Measurements from ENCODE around the gene ARID5B.
"Not testable (repeated sequence)": the region's sequence is repeated elsewhere in the genome, so short reads cannot be mapped to it uniquely, and the experiment has no call there.

Gene ARID5B

GRCh38 chr10:62016623-62017490, 115.4 kb downstream of the ARID5B start:
- DNase-seq (ENCODE audit: low read depth) = no peak

DNA sequence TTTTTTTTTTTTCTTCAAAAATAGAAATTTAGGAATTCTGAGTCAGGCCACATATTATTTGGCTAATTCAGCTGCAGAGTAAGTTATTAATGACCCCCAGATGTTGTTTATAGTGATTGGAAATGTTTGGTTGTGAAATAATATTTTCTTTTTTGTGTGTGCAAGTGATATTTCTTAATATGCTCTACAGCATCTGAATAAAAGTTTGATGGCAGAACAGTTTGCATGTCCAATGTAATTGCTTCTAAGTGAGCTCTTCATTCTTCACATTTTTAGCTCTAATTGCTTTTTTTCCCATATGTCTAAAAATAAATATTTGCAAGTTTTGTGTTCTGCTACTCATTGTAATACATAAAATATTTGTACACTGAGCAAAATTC, 116.0 kb downstream of the ARID5B start:
- DNase-seq (ENCODE audit: low read depth) = no peak

DNA sequence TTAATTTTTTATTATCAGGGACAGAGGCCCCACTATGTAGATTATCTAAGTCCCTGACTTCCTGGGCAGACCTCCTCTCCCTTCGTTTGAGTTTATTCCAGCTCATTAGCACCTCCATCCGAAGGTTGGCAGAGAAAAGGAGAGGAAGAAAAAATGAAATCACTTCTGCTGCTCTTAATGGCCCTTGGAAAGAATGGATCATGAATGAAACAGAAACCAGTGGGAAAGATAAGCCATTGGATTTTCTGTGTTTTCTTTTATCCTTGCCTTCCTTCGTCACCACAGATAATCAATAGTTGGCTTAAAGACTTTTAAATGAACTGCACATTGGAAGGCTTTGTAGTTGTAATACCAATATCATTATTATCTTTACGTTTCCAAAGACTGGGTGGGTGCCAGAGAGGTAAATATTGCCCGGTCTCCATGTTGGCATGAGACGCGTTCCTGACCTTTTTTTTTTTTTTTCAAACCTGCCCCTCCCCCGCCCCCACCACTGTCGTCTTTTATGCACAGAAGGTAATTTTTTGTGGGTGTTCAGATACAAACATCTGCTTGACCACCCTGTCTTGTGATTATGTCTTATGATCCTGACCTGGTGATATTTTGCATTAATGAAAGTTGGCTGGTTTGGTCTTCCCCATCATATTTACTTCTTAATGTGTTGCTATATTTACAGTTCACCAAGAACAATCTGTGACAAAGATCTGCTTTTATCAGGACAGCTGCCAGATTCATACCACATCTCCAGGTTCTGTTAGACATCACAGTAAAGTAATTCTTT, 116.8 kb downstream of the ARID5B start:
- no peak for DNase-seq (ENCODE audit: low read depth)

GRCh38 chr10:62019013-62019684, 117.7 kb downstream of the ARID5B start:
- no peak for DNase-seq (ENCODE audit: low read depth)

- no peak for DNase-seq (ENCODE audit: low read depth)
Observed at GRCh38 chr10:62019685-62020359, 118.3 kb downstream of the ARID5B start.

DNA sequence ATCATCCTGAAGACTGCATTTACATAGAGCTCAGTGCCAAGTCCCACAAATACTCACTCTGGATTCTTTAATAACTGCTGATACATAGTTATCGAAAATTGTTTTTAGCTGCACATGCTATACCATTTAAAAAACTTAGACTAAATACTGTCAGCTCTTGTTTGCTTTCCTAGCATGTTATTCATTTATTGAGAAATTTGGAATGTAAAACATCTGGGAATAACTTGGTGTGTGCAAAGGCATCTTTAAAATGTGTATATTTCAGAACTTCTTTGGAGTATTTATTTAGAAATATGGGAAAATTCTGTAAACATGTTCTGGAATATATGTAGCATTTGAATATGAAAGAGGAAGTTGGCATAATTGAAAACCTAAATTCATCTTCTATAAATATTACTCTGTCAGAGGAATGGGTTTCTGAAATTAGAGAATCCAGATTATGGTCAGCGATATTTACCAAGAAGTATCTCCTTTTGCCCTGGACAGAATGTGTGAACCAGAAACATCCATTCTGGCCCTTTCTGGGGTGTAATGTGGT, 119.7 kb downstream of the ARID5B start:
- DNase-seq (ENCODE audit: low read depth) = no peak

GRCh38 chr10:62021978-62022802, 120.7 kb downstream of the ARID5B start:
- DNase-seq (ENCODE audit: low read depth) = no peak

DNA sequence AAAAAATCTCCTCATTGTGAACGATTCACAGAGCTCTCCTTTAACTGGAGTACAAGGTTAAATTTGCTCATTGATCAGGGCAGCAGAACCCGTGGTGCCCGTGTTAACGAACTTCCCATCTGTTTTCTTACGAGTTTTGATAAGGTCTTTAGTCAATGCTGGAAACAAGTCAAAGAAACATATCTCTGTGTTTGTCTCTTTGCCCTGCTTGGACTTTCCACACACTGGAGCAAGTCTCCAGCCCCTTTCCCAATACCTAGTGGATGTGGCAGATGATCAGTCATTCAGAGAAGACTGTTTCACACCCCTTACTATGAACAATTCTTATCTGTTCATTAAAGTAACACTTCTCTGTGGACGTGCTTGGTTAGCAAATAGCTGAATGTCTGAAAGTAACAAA, 121.3 kb downstream of the ARID5B start:
- no peak for DNase-seq (ENCODE audit: low read depth)

- no peak for DNase-seq (ENCODE audit: low read depth)
Observed at GRCh38 chr10:62023329-62023728, 121.8 kb downstream of the ARID5B start.

DNA sequence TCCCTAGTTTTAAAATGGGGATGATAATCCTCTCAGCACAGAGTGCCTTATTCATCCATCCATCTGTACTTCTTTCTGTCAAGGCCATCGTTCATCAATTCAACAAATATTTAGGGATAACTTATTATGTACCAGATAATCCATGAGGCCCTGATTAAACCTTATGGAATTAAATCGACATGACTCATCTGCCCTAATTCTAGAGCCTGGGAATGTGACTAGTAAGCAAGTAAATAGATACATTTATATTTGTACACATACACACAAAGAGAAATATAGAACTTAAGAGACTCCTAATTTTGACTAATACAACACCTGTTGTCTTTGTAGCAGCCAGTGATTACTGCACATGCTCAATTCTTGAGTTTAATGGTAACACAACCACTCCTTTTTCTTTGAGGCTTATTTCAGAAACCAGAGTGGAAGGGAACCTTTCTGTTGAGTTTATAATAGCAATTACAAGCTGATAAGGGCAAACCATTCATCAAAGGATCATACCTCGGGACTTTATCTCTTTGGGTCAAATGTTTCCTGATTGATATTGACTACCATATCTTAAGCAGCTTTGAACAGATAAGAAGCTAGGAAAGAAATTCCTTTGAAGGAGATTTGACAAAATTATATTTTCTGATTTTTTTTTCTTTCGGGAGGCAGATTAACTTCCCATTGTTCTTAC, 122.7 kb downstream of the ARID5B start:
- no peak for DNase-seq (ENCODE audit: low read depth)

DNA sequence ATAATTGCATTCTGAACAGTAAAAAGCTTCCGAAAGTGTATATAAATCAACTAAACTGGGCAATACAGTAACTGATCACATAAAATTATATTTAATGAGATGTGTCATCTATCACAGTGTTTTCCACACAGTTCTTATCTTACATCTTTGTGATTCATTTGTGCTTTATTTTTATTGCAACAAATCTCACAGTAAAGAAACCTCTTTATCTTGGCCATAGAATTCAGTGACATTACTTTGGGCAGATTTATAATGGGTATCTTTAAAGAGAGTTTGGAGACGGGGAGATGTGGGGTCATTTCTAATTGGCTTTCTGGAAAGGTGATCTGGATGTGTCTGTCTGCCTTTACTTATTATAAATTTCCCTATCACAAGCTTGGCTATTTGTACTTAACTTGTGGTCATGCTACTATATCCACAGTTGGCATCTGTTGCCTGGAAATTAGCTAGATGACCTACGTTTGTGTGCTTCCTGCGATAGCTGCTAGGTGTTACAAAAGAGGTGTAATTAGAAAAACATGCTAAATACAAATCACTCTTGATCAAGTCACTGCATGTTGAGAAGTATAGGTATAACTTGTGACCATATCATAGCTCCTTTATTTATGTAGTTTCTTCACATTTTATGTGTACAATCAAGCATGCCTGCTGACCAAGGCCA, 123.8 kb downstream of the ARID5B start:
- DNase-seq (ENCODE audit: low read depth) = no peak

- DNase-seq (ENCODE audit: low read depth) = no peak
Observed at GRCh38 chr10:62025901-62026879, 124.7 kb downstream of the ARID5B start.

GRCh38 chr10:62027841-62028501, 126.5 kb downstream of the ARID5B start:
- no peak for DNase-seq (ENCODE audit: low read depth)

GRCh38 chr10:62028502-62028842, 127.0 kb downstream of the ARID5B start:
- DNase-seq (ENCODE audit: low read depth) = not testable (repeated sequence)

DNA sequence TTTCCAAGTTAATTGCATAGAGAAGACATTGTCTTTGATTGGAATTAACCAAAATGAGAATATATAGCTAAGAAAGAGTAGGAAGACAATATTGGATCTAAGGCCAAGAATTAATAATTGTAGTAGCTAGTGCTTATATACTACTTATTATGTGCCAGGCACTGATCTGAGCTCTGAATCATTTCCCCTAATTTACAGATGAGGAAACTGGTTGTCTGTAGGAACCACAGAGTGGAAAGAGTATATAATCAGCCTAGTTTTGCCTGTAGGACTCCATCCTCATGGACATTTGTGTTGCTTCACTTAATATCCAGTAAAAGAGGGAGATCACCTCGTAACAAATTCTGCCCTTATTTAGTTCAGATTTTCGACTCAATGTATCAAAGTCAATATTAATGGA, 127.9 kb downstream of the ARID5B start:
- DNase-seq (ENCODE audit: low read depth) = no peak

GRCh38 chr10:62031507-62031906, 130.0 kb downstream of the ARID5B start:
- DNase-seq (ENCODE audit: low read depth) = no peak

- DNase-seq (ENCODE audit: low read depth) = no peak
Observed at GRCh38 chr10:62033125-62033524, 131.6 kb downstream of the ARID5B start.

GRCh38 chr10:62034096-62034640, 132.7 kb downstream of the ARID5B start:
- no peak for DNase-seq (ENCODE audit: low read depth)
